Spinal cord (tissue), 10 donors: Measurements from ENCODE around the gene CHAT. TPM values are rescaled to one million over a fixed set of nuclear protein-coding genes. Genes with fewer than 3 reads are reported as not detected.

Source experiments
- DNase-seq, 6 donors: peaks; one replicate each; pipeline versions ENCODE4 v3.0.0 to v3.0.0-alpha.2; 2013 to 2015; ENCODE audit warnings: low spot score in 6 of 6, low read depth in 4 of 6
- H3K27ac ChIP-seq: one replicate; pipeline ENCODE4 v1.5.1; 2013; ENCODE audit warnings: low read depth, low read length, control low read depth
- H3K27me3 ChIP-seq: one replicate; pipeline ENCODE4 v1.6.1; 2013; ENCODE audit warnings: low read length; ENCODE audit not compliant: control insufficient read depth, insufficient read depth
- H3K36me3 ChIP-seq: one replicate; pipeline ENCODE4 v1.6.1; 2013; ENCODE audit warnings: low read length; ENCODE audit not compliant: control insufficient read depth, insufficient read depth
- H3K4me1 ChIP-seq: one replicate; pipeline ENCODE4 v1.6.1; 2013; ENCODE audit warnings: low read length; ENCODE audit not compliant: control insufficient read depth, insufficient read depth
- H3K4me3 ChIP-seq: one replicate; pipeline ENCODE4 v1.5.1; 2013; ENCODE audit warnings: low read depth, low read length, control low read depth
- H3K9me3 ChIP-seq: one replicate; pipeline ENCODE4 v1.6.1; 2013; ENCODE audit warnings: low read length; ENCODE audit not compliant: control insufficient read depth, insufficient read depth
- WGBS: methylation state at CpG from one replicate; pipeline ENCODE4 v1.1.5; 2013; ENCODE audit warnings: missing lambda C conversion rate; ENCODE audit not compliant: insufficient coverage; 5-methylcytosine and 5-hydroxymethylcytosine counted together
- polyA plus RNA-seq, 2 donors: library from polyadenylated mRNA; unstranded; fragments of 120-200 nt; gene quantifications; one replicate each; pipeline ENCODE4 v1.2.1, GENCODE V29; 2013; ENCODE audit not compliant: insufficient read length in 2 of 2
- total RNA-seq, 2 donors: library from RNA; depleted of rRNA in 1 of 2; stranded (reverse); fragments of 120-200 nt in 1 of 2; fragments of >200 nt in 1 of 2; gene quantifications; one replicate each; pipeline versions ENCODE4 v1.2.3 to v1.2.4, GENCODE V29; 2013 to 2014
- donor health status: healthy.

CHAT gene
- total and polyA plus RNA-seq, 4 donors = 0.61 to 2.9 (median 1.7) TPM

DNA sequence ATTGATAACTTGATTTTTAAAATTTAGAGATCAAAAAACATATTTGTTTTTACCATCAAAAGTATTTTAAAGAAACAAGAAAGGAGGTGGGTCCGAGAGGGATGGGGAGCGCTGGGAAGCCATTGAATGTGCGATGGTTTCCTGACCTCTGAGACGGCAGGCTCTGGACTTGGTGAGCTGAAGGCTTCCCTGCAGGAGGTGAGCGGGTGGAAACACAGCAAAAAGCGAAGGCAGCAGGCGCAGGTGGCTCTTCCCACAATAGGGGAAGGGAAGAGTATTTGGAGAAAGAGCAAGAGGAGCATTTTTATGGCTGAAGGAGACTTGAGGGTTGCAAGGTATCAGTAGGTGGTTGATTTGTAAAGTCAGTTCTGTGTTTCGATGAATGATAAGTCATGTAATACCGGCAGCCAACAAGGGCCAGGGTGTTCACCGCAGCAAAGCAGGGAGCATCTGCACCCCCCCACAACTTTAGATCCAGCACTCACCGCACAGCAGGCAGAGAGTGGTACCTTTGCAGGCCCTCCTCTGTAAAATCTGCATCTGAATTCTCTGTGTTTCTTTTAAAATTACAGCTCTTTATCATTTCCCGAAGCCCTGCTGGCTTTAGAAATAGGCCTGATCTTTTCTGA, 76.2 kb downstream of the CHAT start:
- Histone ChIP-seq H3K4me1 (no peaks in the 10 kb centered on the region), H3K27me3 (peaks cover 50% of the 10 kb centered on the region), H3K27ac (no peak overlapping the region), H3K9me3 (no peaks in the 10 kb centered on the region), H3K4me3 (no peak overlapping the region), H3K36me3 (no peaks in the 10 kb centered on the region)
- WGBS = 32% methylated on average over 10 of the region's 12 CpGs
- no peak for DNase-seq

DNA sequence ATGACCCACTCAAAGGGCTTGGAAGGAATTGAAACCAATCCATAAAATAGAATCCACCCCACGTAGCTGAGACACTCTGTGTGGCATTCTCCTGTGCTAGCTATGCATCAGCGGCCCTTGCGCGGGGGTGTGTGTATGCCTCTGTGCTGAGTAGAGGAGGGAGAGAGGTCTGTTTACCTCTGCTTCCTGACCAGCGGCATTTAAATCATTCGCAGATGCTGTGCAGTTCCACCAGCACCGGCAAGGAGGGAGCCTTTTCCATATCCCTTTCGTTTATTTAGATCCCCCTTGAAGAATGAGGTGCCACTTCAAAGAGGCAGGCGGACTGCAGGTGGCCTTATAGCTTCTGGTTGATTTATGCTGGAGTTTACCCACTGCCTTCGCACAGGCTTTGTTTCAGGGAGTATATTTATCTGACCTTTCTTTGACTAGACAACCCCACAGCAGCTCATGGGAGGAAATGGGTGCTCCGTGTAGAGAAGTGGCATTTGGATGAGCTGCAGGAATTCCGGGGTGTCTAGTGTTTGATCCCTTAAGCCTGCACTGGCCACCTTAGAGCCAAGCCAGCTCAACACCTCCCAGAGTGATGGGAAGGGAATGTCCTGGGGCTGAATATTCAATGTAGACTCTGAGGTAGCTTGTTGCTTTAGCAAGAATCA, 77.0 kb downstream of the CHAT start:
- H3K4me3 ChIP-seq = no peak overlapping the region
- WGBS = 25% methylated on average over 5 of the region's 12 CpGs
- H3K27me3 ChIP-seq = peaks cover 52% of the 10 kb centered on the region
- no peaks in the 10 kb centered on the region for H3K36me3 ChIP-seq
- no peaks in the 10 kb centered on the region for H3K9me3 ChIP-seq
- no peak overlapping the region for H3K27ac ChIP-seq
- peak in 1 of 6 donors; percentile 48 for DNase-seq
- H3K4me1 ChIP-seq = no peaks in the 10 kb centered on the region

DNA sequence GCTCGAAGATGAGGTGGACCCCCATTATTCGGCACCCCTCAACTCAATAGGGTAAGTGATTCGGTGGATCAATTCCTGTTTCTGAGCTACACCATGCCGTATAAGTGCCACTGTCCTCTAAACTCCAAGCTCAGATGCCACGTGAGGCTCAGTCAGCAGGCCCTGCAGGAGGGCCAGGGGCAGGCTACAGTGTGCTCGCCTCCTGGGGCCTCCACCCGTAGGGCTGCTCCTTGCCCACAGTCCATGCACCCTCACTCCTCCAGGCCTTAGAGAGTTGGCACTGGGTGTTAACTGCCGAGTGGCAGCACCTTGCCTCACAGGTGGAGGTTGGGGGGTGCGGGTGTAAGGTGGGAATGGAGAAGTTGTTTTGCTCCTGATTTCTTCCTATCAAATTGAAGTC, 77.8 kb downstream of the CHAT start:
- Histone ChIP-seq H3K36me3 (no peaks in the 10 kb centered on the region), H3K4me1 (no peaks in the 10 kb centered on the region), H3K27ac (no peak overlapping the region), H3K27me3 (peaks cover 52% of the 10 kb centered on the region), H3K9me3 (no peaks in the 10 kb centered on the region), H3K4me3 (no peak overlapping the region)
- WGBS = 67% methylated on average over 8 of the region's 9 CpGs
- DNase-seq = no peak

DNA sequence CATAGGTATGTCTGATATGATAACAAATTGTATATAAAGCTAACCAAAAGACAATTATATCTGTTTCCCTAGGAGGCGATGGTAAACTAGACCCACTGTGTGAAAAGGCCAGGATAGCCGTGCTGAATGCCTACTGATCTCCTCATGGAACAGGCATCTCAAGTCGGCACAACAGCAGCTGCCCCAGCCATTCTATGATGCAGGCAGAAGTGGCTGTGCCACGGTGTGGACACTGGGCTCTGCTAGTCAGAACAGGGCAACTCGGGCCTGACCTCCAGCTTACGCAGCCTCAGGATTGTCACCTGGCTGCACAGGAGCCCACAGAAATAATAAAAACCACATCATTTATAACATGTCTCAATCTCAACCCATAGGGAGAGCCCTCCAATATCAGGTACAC, 80.6 kb downstream of the CHAT start:
- DNase-seq = no peak
- WGBS = 88% methylated on average over 6 of the region's 6 CpGs
- Histone ChIP-seq H3K36me3 (no peaks in the 10 kb centered on the region), H3K27me3 (peaks cover 24% of the 10 kb centered on the region), H3K9me3 (no peaks in the 10 kb centered on the region), H3K4me3 (no peak overlapping the region), H3K4me1 (no peaks in the 10 kb centered on the region), H3K27ac (no peak overlapping the region)

DNA sequence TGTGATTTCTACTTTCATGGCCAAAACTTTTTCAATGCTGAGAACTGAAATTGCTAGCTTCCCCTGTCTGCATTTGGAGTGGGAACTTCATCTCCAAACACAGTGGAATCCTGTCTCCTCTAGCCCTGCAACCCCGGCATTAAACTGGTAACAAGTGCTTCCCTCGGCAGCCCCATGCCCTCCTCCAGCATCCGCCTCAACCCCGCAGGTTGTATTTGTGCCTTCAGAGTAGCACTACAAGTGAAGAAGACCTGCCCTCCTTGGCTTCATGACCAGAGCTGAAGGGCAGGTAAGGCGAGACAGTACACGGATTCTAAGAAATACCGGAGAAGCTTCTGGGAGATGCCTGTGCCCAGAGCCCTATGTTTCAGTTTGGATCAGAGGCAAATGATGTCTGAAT, 82.5 kb downstream of the CHAT start:
- Histone ChIP-seq H3K4me3 (no peak overlapping the region), H3K36me3 (no peaks in the 10 kb centered on the region), H3K27ac (no peak overlapping the region), H3K27me3 (peaks cover 9% of the 10 kb centered on the region), H3K9me3 (no peaks in the 10 kb centered on the region), H3K4me1 (no peaks in the 10 kb centered on the region)
- 78% methylated on average over 7 of the region's 7 CpGs for WGBS
- no peak for DNase-seq

DNA sequence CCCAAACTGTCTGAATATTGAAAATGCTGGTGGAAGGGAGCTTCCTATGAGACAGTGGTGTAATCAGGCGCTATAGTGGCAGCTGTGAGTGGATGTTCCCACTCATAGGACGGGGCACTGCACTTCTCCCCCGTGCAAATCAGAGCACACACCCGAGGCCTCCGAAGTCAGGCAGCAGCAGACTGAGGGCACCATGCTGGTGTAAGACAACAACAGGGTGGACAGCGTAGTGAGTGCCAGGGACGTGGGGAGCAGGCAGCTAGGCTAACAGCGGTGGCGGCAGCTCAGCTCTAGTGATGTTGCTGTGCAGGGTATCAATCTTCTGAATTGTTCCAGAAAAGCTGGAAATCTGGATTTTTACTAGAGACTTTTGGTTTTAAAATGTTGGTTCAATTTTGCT, 84.8 kb downstream of the CHAT start:
- DNase-seq = no peak
- H3K4me3 ChIP-seq = no peak overlapping the region
- H3K4me1 ChIP-seq = no peaks in the 10 kb centered on the region
- 62% methylated on average over 9 of the region's 9 CpGs for WGBS
- H3K9me3 ChIP-seq = no peaks in the 10 kb centered on the region
- H3K36me3 ChIP-seq = no peaks in the 10 kb centered on the region
- peaks cover 2% of the 10 kb centered on the region for H3K27me3 ChIP-seq
- no peak overlapping the region for H3K27ac ChIP-seq

DNA sequence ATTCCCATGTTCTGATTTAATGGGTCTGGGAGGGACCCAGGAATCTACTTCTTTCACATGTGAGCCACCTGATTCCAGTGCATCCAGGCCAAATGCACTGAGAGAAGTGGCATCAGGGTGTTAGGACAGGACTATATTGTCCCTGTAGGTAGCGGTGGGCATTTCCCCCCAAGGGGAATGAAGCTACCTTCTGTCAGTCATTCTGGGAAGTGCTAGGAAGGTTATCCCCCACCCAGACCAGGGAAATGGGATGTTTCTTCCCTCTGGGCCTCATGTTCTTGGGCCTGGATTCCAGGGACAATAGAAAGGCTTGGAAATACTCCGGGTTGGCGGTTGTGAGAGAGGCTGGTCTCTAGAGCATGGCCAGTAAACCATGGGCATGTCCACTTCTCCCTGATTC, 86.4 kb downstream of the CHAT start:
- Histone ChIP-seq H3K36me3 (no peaks in the 10 kb centered on the region), H3K4me3 (no peak overlapping the region), H3K9me3 (no peaks in the 10 kb centered on the region), H3K27me3 (peaks cover 2% of the 10 kb centered on the region), H3K27ac (no peak overlapping the region), H3K4me1 (no peaks in the 10 kb centered on the region)
- WGBS = no CpG with 5 or more reads among the region's 3 CpGs
- no peak for DNase-seq

DNA sequence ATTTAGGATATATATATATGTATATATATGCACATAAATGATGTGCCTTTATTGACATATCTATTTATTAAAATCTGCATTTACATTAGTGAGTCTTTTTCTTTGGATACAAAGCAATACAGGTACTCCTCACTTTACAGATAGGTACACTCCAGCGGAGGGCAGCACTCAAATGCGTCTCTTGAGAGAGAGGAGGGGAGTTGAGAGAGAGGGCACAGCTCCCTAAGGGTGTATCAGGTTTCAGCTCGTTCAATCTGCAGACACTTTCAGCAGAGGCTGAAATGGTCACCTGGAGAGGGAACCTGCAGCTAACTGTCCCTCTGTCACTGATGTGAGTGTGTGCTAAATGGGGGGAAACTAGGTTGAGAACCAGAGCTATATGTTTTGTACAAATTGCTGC, 87.2 kb downstream of the CHAT start:
- whole genome bisulfite sequencing = 0% methylated on average over 1 of the region's 3 CpGs
- Histone ChIP-seq H3K9me3 (no peaks in the 10 kb centered on the region), H3K27me3 (no peaks in the 10 kb centered on the region), H3K36me3 (no peaks in the 10 kb centered on the region), H3K27ac (no peak overlapping the region), H3K4me3 (no peak overlapping the region), H3K4me1 (no peaks in the 10 kb centered on the region)
- no peak for DNase-seq

DNA sequence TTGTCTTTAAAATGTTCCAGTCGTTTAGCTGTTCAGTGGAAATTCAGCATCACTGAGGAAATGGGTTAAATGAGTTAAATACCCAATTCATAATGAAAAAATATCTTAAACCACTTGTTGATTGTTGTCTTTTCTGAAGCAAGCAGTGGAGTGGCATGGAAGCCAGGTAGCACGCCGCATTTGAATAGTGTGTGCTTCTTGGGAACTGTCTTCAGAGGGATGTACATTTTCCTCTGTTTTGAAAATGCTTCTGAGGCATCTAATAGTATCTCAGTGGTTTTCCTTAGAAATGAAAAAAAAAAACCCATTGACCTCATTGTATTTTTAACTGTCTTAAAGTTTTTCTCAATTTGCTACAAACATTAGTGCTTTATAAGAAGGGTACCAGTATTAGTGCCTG, 93.7 kb downstream of the CHAT start:
- Histone ChIP-seq H3K4me3 (no peak overlapping the region), H3K9me3 (no peaks in the 10 kb centered on the region), H3K27ac (no peak overlapping the region), H3K4me1 (no peaks in the 10 kb centered on the region), H3K27me3 (no peaks in the 10 kb centered on the region), H3K36me3 (no peaks in the 10 kb centered on the region)
- no peak for DNase-seq
- no CpG with 5 or more reads among the region's 3 CpGs for WGBS

DNA sequence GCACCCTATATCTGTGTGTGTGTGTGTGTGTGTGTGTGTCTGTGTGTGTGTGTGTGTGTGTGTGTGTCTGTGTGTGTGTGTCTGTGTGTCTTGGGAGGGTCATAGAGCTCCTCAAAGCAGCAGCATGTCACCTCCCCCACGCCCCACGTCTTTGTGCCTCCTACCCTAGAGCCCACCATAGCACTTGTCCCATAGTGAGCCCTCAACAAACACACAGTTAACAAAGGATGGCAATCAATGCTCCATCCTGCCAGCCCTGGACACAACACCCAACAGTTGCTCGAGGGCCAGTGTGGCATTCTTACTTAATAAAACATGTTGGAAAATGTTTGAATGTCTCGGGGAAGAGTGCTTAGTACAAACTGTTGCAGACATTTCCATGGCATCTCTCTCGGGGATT, 96.1 kb downstream of the CHAT start:
- no peaks in the 10 kb centered on the region for H3K9me3 ChIP-seq
- WGBS = 87% methylated on average over 3 of the region's 5 CpGs
- no peaks in the 10 kb centered on the region for H3K4me1 ChIP-seq
- H3K36me3 ChIP-seq = no peaks in the 10 kb centered on the region
- DNase-seq = no peak
- no peaks in the 10 kb centered on the region for H3K27me3 ChIP-seq
- no peak overlapping the region for H3K4me3 ChIP-seq
- no peak overlapping the region for H3K27ac ChIP-seq
